ENCODE results near the gene GJC2.

- TF ChIP-seq, protein P1, sequence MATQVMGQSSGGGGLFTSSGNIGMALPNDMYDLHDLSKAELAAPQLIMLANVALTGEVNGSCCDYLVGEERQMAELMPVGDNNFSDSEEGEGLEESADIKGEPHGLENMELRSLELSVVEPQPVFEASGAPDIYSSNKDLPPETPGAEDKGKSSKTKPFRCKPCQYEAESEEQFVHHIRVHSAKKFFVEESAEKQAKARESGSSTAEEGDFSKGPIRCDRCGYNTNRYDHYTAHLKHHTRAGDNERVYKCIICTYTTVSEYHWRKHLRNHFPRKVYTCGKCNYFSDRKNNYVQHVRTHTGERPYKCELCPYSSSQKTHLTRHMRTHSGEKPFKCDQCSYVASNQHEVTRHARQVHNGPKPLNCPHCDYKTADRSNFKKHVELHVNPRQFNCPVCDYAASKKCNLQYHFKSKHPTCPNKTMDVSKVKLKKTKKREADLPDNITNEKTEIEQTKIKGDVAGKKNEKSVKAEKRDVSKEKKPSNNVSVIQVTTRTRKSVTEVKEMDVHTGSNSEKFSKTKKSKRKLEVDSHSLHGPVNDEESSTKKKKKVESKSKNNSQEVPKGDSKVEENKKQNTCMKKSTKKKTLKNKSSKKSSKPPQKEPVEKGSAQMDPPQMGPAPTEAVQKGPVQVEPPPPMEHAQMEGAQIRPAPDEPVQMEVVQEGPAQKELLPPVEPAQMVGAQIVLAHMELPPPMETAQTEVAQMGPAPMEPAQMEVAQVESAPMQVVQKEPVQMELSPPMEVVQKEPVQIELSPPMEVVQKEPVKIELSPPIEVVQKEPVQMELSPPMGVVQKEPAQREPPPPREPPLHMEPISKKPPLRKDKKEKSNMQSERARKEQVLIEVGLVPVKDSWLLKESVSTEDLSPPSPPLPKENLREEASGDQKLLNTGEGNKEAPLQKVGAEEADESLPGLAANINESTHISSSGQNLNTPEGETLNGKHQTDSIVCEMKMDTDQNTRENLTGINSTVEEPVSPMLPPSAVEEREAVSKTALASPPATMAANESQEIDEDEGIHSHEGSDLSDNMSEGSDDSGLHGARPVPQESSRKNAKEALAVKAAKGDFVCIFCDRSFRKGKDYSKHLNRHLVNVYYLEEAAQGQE (IDR thresholded peaks at IDR 0.05; ENCODE audit: low read depth) = no peak
- no peak for TF ChIP-seq CTCF (IDR thresholded peaks at IDR 0.05 in 2 of 3, conservative IDR thresholded peaks at IDR 0.05 in 1 of 3; ENCODE audit: borderline replicate concordance in 1 of 3, insufficient read depth in 1 of 3, low read depth in 2 of 3, low read length in 2 of 3)
- no peak for TF ChIP-seq POLR2A (IDR thresholded peaks at IDR 0.05; ENCODE audit: borderline replicate concordance, extremely low read depth, insufficient read depth, insufficient read length)
Observed at GRCh38 chr1:228207381-228207810, 57.7 kb downstream of the GJC2 start.

All from HCT116 (cell line).